ENCODE measurements around the gene TCF15. TPM values are rescaled to one million over a fixed set of nuclear protein-coding genes. Genes with fewer than 3 reads are reported as not detected.

The TCF15 gene
- total and polyA plus RNA-seq, 2 of the 13 experiments (the other 11 are each of a cell fraction or from before 2014, with no cell fraction given) = not detected

DNA sequence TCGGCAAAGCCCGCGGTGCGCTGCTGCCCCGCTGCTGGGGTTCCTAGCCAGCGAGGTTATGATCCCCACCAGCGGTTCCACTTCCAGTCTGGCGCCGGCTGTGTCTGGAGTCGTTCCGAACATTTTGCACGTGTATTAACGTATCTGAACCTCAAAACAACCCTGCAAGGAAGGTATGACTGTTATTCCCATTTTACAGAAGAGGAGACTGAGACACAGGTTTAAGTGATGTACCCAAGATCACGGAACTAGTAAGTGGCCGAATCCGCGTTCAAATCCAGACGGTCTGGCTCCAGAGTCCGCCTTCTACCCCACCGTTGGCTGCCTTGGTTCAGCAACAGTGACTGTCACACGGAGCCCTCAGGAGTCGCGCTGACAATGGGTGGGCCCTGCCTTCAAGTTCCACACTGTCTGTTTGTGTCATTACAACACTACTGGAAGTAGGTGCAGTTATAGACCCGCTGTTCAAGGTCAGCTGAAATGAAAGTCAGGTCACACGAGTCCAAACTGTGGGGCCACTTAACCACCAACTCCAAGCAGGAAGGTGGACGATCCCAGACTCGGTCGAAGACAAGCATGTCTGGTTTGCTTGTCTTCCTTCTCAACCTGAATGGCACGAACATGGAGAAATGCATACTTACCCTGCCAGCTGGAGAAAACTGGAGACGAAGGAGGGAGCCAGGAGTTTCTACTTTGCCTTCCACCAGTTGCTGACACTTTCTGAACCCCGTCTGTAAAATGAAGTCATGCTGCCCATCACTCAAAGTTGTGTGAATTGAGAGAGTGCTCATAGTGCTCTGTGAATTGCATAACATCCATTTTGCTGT, 43.7 kb upstream of the TCF15 start (continued):
- TF ChIP-seq ATF7 (IDR thresholded peaks at IDR 0.05) (no peak), ATF7 (CRISPR knock-in tag; IDR thresholded peaks at IDR 0.05) (no peak; the same call in 1 of the 2 replicates), NR2F6 (IDR thresholded peaks at IDR 0.05) (peak; percentile 54; the same call in 1 of the 2 replicates), NR2F6 (CRISPR knock-in tag; IDR thresholded peaks at IDR 0.05) (peak; percentile 62; the same call in 1 of the 2 replicates), HMG20A (CRISPR knock-in tag; IDR thresholded peaks at IDR 0.05; ENCODE audit: borderline replicate concordance) (no peak), ARNT2 (CRISPR knock-in tag; IDR thresholded peaks at IDR 0.05; ENCODE audit: low read depth) (no peak; the same call in 1 of the 2 replicates), CREB1 (IDR thresholded peaks at IDR 0.05) (no peak), CREB1 (CRISPR knock-in tag; IDR thresholded peaks at IDR 0.05) (no peak), SMYD3 (CRISPR knock-in tag; IDR thresholded peaks at IDR 0.05) (no peak), ZNF709 (CRISPR knock-in tag; IDR thresholded peaks at IDR 0.05) (no peak; the same call in 1 of the 2 replicates), ZNF253 (CRISPR knock-in tag; IDR thresholded peaks at IDR 0.05; ENCODE audit: borderline replicate concordance) (no peak), ZNF468 (CRISPR knock-in tag; IDR thresholded peaks at IDR 0.05) (no peak), NFYC (CRISPR knock-in tag; IDR thresholded peaks at IDR 0.05) (no peak), SALL1 (CRISPR knock-in tag; IDR thresholded peaks at IDR 0.05) (peak; percentile 75), POLR2AphosphoS2 (IDR thresholded peaks at IDR 0.05; ENCODE audit: low read depth, low read length) (no peak), PITX1 (CRISPR knock-in tag; IDR thresholded peaks at IDR 0.05) (no peak), CC2D1A (CRISPR knock-in tag; IDR thresholded peaks at IDR 0.05) (0 out of 2 replicates have a peak, but pooled peaks have one; percentile 3), SUZ12 (IDR thresholded peaks at IDR 0.05; ENCODE audit: low read depth, low read length) (no peak), PRMT3 (CRISPR knock-in tag; IDR thresholded peaks at IDR 0.05; ENCODE audit: borderline replicate concordance, low read depth) (no peak), ZFP37 (CRISPR knock-in tag; IDR thresholded peaks at IDR 0.05; ENCODE audit: borderline replicate concordance) (no peak), STAG1 (CRISPR knock-in tag; IDR thresholded peaks at IDR 0.05) (no peak)
- TF ChIP-seq, protein P1, sequence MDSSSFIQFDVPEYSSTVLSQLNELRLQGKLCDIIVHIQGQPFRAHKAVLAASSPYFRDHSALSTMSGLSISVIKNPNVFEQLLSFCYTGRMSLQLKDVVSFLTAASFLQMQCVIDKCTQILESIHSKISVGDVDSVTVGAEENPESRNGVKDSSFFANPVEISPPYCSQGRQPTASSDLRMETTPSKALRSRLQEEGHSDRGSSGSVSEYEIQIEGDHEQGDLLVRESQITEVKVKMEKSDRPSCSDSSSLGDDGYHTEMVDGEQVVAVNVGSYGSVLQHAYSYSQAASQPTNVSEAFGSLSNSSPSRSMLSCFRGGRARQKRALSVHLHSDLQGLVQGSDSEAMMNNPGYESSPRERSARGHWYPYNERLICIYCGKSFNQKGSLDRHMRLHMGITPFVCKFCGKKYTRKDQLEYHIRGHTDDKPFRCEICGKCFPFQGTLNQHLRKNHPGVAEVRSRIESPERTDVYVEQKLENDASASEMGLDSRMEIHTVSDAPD (CRISPR knock-in tag; IDR thresholded peaks at IDR 0.05) = no peak
- TF ChIP-seq, protein P2, sequence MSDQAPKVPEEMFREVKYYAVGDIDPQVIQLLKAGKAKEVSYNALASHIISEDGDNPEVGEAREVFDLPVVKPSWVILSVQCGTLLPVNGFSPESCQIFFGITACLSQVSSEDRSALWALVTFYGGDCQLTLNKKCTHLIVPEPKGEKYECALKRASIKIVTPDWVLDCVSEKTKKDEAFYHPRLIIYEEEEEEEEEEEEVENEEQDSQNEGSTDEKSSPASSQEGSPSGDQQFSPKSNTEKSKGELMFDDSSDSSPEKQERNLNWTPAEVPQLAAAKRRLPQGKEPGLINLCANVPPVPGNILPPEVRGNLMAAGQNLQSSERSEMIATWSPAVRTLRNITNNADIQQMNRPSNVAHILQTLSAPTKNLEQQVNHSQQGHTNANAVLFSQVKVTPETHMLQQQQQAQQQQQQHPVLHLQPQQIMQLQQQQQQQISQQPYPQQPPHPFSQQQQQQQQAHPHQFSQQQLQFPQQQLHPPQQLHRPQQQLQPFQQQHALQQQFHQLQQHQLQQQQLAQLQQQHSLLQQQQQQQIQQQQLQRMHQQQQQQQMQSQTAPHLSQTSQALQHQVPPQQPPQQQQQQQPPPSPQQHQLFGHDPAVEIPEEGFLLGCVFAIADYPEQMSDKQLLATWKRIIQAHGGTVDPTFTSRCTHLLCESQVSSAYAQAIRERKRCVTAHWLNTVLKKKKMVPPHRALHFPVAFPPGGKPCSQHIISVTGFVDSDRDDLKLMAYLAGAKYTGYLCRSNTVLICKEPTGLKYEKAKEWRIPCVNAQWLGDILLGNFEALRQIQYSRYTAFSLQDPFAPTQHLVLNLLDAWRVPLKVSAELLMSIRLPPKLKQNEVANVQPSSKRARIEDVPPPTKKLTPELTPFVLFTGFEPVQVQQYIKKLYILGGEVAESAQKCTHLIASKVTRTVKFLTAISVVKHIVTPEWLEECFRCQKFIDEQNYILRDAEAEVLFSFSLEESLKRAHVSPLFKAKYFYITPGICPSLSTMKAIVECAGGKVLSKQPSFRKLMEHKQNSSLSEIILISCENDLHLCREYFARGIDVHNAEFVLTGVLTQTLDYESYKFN (CRISPR knock-in tag; conservative IDR thresholded peaks at IDR 0.05) = peak; percentile 61; the same call in 1 of the 2 replicates
- TF ChIP-seq, protein P3, sequence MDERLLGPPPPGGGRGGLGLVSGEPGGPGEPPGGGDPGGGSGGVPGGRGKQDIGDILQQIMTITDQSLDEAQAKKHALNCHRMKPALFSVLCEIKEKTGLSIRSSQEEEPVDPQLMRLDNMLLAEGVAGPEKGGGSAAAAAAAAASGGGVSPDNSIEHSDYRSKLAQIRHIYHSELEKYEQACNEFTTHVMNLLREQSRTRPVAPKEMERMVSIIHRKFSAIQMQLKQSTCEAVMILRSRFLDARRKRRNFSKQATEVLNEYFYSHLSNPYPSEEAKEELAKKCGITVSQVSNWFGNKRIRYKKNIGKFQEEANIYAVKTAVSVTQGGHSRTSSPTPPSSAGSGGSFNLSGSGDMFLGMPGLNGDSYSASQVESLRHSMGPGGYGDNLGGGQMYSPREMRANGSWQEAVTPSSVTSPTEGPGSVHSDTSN (CRISPR knock-in tag; IDR thresholded peaks at IDR 0.05) = no peak

Measured in HepG2 (cell line).